Transverse colon (tissue), 4 donors: Measurements from ENCODE around the gene MTSS2. TPM values are rescaled to one million over a fixed set of nuclear protein-coding genes. Genes with fewer than 3 reads are reported as not detected.

ENCODE experiments used
- DNase-seq: peaks from one replicate; pipeline ENCODE4 v3.0.0-alpha.2; 2019
- H3K27ac ChIP-seq, 4 donors: fragments of 200-600 bp; sonication (generic); 2 replicates each; pipeline ENCODE4 v1.5.1; 2016 to 2018; ENCODE audit warnings: inconsistent platforms in 4 of 4
- H3K27me3 ChIP-seq: fragments of 200-600 bp; sonication (generic); 2 replicates; pipeline ENCODE4 v1.5.1; 2017; ENCODE audit warnings: inconsistent platforms
- H3K36me3 ChIP-seq, 4 donors: fragments of 200-600 bp; sonication (generic); 2 replicates each; pipeline ENCODE4 v1.5.1; 2017 to 2019; ENCODE audit warnings: inconsistent platforms in 4 of 4
- H3K4me1 ChIP-seq, 4 donors: fragments of 200-600 bp; sonication (generic); 2 replicates each; pipeline ENCODE4 v1.5.1; 2017 to 2020; ENCODE audit warnings: inconsistent platforms in 4 of 4
- H3K4me3 ChIP-seq, 4 donors: fragments of 200-600 bp; sonication (generic); 1 replicate in 1 of 4; 2 replicates in 3 of 4; pipeline versions ENCODE4 v1.5.1 to v1.6.1; 2017 to 2019; ENCODE audit warnings: inconsistent platforms in 4 of 4
- H3K9me3 ChIP-seq, 2 donors: fragments of 200-600 bp; sonication (generic); 2 replicates each; pipeline ENCODE4 v1.5.1; 2017 to 2019; ENCODE audit warnings: inconsistent platforms in 2 of 2
- EP300 ChIP-seq: sonication (generic); formaldehyde crosslinking; IDR thresholded peaks from one replicate; pipeline ENCODE4 v1.6.1; 2017; ENCODE audit warnings: antibody characterized with exemption, low read depth
- POLR2A ChIP-seq: fragments of 450-650 bp; IDR thresholded peaks from one replicate; pipeline ENCODE4 v1.6.1; 2016; ENCODE audit warnings: antibody characterized with exemption, mild to moderate bottlenecking, moderate library complexity
- POLR2AphosphoS5 ChIP-seq, 3 donors: sonication (generic); formaldehyde crosslinking; IDR thresholded peaks; one replicate each; pipeline ENCODE4 v1.6.1; 2016; ENCODE audit warnings: antibody characterized with exemption in 3 of 3
- WGBS, 2 donors: methylation state at CpG; one replicate each; pipeline ENCODE4 v1.1.5; 2018; ENCODE audit warnings: low coverage in 1 of 2; 5-methylcytosine and 5-hydroxymethylcytosine counted together
- in situ Hi-C, 4 donors: fragments of 200-750 bp; cut with MboI; loops; one replicate each; pipeline versions ENCODE4 v1.15.0 to v1.15.1; 2017; ENCODE audit warnings: low sequenced_read_pairs in 3 of 4, low pct_ligation_motif_present in 1 of 4, low pct_unique_long_range_greater_than_20kb in 1 of 4
- intact Hi-C: fragments of 100-400 bp; cut with DNase I; formaldehyde crosslinking; loops from one replicate; pipeline ENCODE4 v1.15.1; 2023; ENCODE audit warnings: low total_unique reads
- total RNA-seq, 4 donors: library from RNA; depleted of rRNA; stranded (reverse); fragments of >200 nt; gene quantifications; one replicate each; pipeline ENCODE4 v1.1.0, GENCODE V29; 2016
- TF ChIP-seq, protein P1 (sequence below), 5 experiments: fragments of 200-600 bp in 3 of 5; fragments of 450-650 bp in 2 of 5; sonication (generic) in 3 of 5; IDR thresholded peaks; 1 replicate in 2 of 5; 2 replicates in 3 of 5; pipeline ENCODE4 v1.5.1; 2016 to 2017; ENCODE audit warnings: antibody characterized with exemption in 5 of 5, inconsistent platforms in 3 of 5, mild to moderate bottlenecking in 2 of 5, moderate library complexity in 1 of 5

The MTSS2 gene
- total RNA-seq, 4 donors from 2014 or later, result 13.9 to 149 (median 33.8) TPM

DNA sequence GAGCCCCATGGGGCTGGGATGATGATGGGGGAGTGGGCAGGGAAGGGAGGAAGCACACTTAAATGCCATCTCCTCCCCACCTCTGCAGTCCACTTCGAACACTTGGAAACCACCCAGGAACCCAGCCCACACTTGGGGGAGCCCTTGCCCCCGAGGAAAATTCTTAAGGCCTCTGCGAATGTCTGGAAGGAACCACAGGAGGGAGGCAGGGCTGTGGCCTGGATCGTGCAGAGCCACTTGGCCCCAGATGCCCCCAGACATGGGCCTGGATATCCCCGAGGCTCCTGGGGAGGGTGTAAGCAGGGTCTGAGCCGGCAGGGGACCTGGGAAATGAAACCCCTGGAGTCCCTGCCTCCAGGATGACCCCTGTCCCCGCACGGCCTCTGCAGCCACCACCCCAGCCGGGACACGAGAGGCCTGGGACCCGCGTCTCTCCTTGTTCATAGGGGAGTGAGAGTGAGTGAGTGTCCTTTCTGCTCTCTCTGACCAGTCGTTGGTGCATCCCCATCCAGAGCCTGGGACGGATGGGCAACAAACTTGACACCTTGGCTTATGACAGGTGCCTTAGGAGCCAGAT lies 11.8 kb upstream of the MTSS2 start:
- intact Hi-C loops (no loop called here), in situ Hi-C loops (no loop called here)
- Histone ChIP-seq H3K4me3 (no peak overlapping the region), H3K4me1 (peaks cover 52 to 81% (median 61%) of the 10 kb centered on the region in 4 donors), H3K36me3 (no peaks in the 10 kb centered on the region), H3K27me3 (no peaks in the 10 kb centered on the region), H3K9me3 (no peaks in the 10 kb centered on the region), H3K27ac (peak overlapping the region; percentile 87 to 95 (median 91))
- no peak for DNase-seq
- TF ChIP-seq EP300 (no peak), POLR2A (no peak), POLR2AphosphoS5 (IDR thresholded peaks at IDR 0.05) (no peak)
- TF ChIP-seq, protein P1, sequence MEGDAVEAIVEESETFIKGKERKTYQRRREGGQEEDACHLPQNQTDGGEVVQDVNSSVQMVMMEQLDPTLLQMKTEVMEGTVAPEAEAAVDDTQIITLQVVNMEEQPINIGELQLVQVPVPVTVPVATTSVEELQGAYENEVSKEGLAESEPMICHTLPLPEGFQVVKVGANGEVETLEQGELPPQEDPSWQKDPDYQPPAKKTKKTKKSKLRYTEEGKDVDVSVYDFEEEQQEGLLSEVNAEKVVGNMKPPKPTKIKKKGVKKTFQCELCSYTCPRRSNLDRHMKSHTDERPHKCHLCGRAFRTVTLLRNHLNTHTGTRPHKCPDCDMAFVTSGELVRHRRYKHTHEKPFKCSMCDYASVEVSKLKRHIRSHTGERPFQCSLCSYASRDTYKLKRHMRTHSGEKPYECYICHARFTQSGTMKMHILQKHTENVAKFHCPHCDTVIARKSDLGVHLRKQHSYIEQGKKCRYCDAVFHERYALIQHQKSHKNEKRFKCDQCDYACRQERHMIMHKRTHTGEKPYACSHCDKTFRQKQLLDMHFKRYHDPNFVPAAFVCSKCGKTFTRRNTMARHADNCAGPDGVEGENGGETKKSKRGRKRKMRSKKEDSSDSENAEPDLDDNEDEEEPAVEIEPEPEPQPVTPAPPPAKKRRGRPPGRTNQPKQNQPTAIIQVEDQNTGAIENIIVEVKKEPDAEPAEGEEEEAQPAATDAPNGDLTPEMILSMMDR (IDR thresholded peaks at IDR 0.05), result no peak
- WGBS, 2 donors, result 62% methylated on average over 14 of the region's 14 CpGs; no CpG with 5 or more reads in 1 of the 2 donors

DNA sequence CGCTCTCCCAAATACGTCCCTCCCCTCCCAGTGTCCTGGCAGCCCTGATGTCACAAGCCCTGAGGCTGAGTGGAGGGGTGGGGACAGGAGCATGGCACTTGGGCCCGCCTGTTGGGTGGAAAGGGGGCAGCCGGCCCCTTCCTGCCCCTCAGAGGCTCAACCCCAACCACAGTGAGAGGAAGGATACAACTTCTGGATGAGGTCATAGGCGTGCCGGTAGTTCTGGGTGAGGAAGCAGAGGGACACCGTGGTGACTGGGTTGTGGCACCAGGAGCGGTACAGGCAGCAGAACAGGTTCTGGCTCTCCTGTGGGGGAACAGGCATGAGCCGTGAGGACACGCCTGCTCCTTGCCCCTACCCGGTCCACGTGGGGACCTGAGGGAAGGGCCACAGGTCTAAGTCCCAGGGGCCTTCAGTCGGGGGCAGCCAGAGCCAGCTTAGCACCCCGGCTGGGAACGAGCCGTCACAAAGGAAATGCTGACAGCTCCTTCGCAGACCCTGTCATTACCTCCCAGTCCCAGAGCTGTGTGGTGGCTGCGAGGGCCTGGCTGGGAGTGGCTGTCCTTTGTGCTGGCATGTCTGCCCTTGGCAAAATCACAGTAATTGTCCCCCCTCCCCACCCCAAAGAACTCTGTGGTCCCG lies 11.2 kb upstream of the MTSS2 start:
- peak overlapping the region; percentile 87 to 95 (median 91) for H3K27ac ChIP-seq
- in situ Hi-C loops (no loop called here), intact Hi-C loops (no loop called here)
- H3K27me3 ChIP-seq, result no peaks in the 10 kb centered on the region
- no peak overlapping the region for H3K4me3 ChIP-seq
- peak; percentile 30 for DNase-seq
- no peaks in the 10 kb centered on the region for H3K9me3 ChIP-seq
- WGBS, 2 donors, result 68% methylated on average over 17 of the region's 19 CpGs; no CpG with 5 or more reads in 1 of the 2 donors
- peaks cover 54 to 81% (median 63%) of the 10 kb centered on the region in 4 donors for H3K4me1 ChIP-seq
- H3K36me3 ChIP-seq, result no peaks in the 10 kb centered on the region
- TF ChIP-seq EP300, result no peak
- TF ChIP-seq POLR2A, result no peak
- TF ChIP-seq, protein P1 (IDR thresholded peaks at IDR 0.05), result no peak
- no peak for TF ChIP-seq POLR2AphosphoS5 (IDR thresholded peaks at IDR 0.05)

DNA sequence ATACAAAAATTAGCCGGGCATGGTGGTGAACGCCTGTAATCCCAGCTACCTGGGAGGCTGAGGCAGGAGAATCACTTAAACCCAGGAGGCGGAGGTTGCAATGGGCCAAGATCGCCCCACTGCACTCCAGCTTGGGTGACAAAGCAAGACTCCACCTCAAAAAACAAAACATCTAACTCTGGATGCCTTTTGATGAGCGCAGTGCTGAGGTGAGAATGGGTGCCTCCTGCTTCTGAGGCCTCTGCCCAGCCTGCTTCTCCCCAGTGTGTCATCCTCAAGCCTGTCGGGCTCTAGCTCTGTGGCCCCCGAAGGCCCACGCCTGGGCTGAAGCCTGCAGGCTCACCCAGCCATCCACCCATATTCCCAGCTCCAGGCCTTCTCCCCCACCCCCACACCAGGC lies 10.5 kb upstream of the MTSS2 start:
- peak overlapping the region; percentile 87 to 95 (median 91) for H3K27ac ChIP-seq
- intact Hi-C loops, result no loop called here

More for the DNA sequence above, 10.5 kb upstream of the MTSS2 start:
- Histone ChIP-seq H3K9me3 (no peaks in the 10 kb centered on the region), H3K27me3 (no peaks in the 10 kb centered on the region), H3K36me3 (no peaks in the 10 kb centered on the region), H3K4me3 (no peak overlapping the region), H3K4me1 (peaks cover 59 to 81% (median 70%) of the 10 kb centered on the region in 4 donors)
- WGBS, 2 donors, result 92% methylated on average over 8 of the region's 8 CpGs; no CpG with 5 or more reads in 1 of the 2 donors
- no peak for TF ChIP-seq EP300
- no peak for TF ChIP-seq POLR2A
- no peak for TF ChIP-seq POLR2AphosphoS5 (IDR thresholded peaks at IDR 0.05)
- TF ChIP-seq, protein P1 (IDR thresholded peaks at IDR 0.05), result no peak
- in situ Hi-C loops, result no loop called here
- no peak for DNase-seq
